ENCODE results near the gene AMBP.
"Not testable (repeated sequence)": the region's sequence is repeated elsewhere in the genome, so short reads cannot be mapped to it uniquely, and the experiment has no call there.

The AMBP gene

GRCh38 chr9:114093761-114094505 lies 15.8 kb upstream of the AMBP start:
- no peak overlapping the region for H3K27ac ChIP-seq
- DNase-seq (ENCODE audit: low read depth, low spot score) = no peak

GRCh38 chr9:114093031-114093471 lies 15.0 kb upstream of the AMBP start:
- no peak for DNase-seq (ENCODE audit: low read depth, low spot score)

GRCh38 chr9:114092336-114092735 lies 14.2 kb upstream of the AMBP start:
- no peak for DNase-seq (ENCODE audit: low read depth, low spot score)
- no peak overlapping the region for H3K27ac ChIP-seq

More at GRCh38 chr9:114093031-114093471, 15.0 kb upstream of the AMBP start:
- H3K27ac ChIP-seq = no peak overlapping the region

- no peak overlapping the region for H3K27ac ChIP-seq
- no peak for DNase-seq (ENCODE audit: low read depth, low spot score)
These were observed 13.6 kb upstream of the AMBP start for GRCh38 chr9:114091711-114092110.

GRCh38 chr9:114090798-114091197 lies 12.7 kb upstream of the AMBP start:
- no peak for DNase-seq (ENCODE audit: low read depth, low spot score)
- no peak overlapping the region for H3K27ac ChIP-seq

GRCh38 chr9:114089206-114089840 lies 11.2 kb upstream of the AMBP start:
- H3K27ac ChIP-seq = no peak overlapping the region
- DNase-seq (ENCODE audit: low read depth, low spot score) = no peak

- no peak for DNase-seq (ENCODE audit: low read depth, low spot score)
- H3K27ac ChIP-seq = no peak overlapping the region
These were observed 10.6 kb upstream of the AMBP start for GRCh38 chr9:114088571-114089170.

GRCh38 chr9:114087721-114088120 lies 9.6 kb upstream of the AMBP start:
- no peak overlapping the region for H3K27ac ChIP-seq
- DNase-seq (ENCODE audit: low read depth, low spot score) = no peak

- H3K27ac ChIP-seq = no peak overlapping the region
These were observed 8.5 kb upstream of the AMBP start for GRCh38 chr9:114086607-114087006.

GRCh38 chr9:114086009-114086408 lies 7.9 kb upstream of the AMBP start:
- no peak overlapping the region for H3K27ac ChIP-seq
- DNase-seq (ENCODE audit: low read depth, low spot score) = no peak

More at GRCh38 chr9:114086607-114087006, 8.5 kb upstream of the AMBP start:
- no peak for DNase-seq (ENCODE audit: low read depth, low spot score)

GRCh38 chr9:114085387-114085789 lies 7.3 kb upstream of the AMBP start:
- no peak for DNase-seq (ENCODE audit: low read depth, low spot score)

GRCh38 chr9:114084282-114085073 lies 6.4 kb upstream of the AMBP start:
- no peak overlapping the region for H3K27ac ChIP-seq
- DNase-seq (ENCODE audit: low read depth, low spot score) = no peak

More at GRCh38 chr9:114085387-114085789, 7.3 kb upstream of the AMBP start:
- no peak overlapping the region for H3K27ac ChIP-seq

GRCh38 chr9:114083666-114084065 lies 5.6 kb upstream of the AMBP start:
- no peak overlapping the region for H3K27ac ChIP-seq
- no peak for DNase-seq (ENCODE audit: low read depth, low spot score)

- DNase-seq (ENCODE audit: low read depth, low spot score); H3K27ac ChIP-seq: not testable (repeated sequence)
These were observed 4.8 kb upstream of the AMBP start for GRCh38 chr9:114082763-114083412.

- peak; percentile 36 for DNase-seq (ENCODE audit: low read depth, low spot score)
- H3K27ac ChIP-seq = no peak overlapping the region
These were observed 4.1 kb upstream of the AMBP start for GRCh38 chr9:114082017-114082762.

GRCh38 chr9:114081441-114082016 lies 3.4 kb upstream of the AMBP start:
- no peak for DNase-seq (ENCODE audit: low read depth, low spot score)
- H3K27ac ChIP-seq = no peak overlapping the region

- DNase-seq (ENCODE audit: low read depth, low spot score) = no peak
- no peak overlapping the region for H3K27ac ChIP-seq
These were observed 2.8 kb upstream of the AMBP start for GRCh38 chr9:114080773-114081440.

- no peak overlapping the region for H3K27ac ChIP-seq
- DNase-seq (ENCODE audit: low read depth, low spot score) = no peak
These were observed 2.2 kb upstream of the AMBP start for GRCh38 chr9:114080195-114080772.

Data from epithelial cell of prostate (primary cell).